NOMO-1 treated with DMSO at 0.1 percent for 48 hours (cell line): ENCODE data around the gene TULP4.
"Not testable (repeated sequence)": the region's sequence is repeated elsewhere in the genome, so short reads cannot be mapped to it uniquely, and the experiment has no call there.

Experiments
- DNase-seq: peaks from one replicate; lab custom pipeline; 2025; ENCODE audit not compliant: unreplicated experiment; lab: John Stamatoyannopoulos, UW

The TULP4 gene

DNA sequence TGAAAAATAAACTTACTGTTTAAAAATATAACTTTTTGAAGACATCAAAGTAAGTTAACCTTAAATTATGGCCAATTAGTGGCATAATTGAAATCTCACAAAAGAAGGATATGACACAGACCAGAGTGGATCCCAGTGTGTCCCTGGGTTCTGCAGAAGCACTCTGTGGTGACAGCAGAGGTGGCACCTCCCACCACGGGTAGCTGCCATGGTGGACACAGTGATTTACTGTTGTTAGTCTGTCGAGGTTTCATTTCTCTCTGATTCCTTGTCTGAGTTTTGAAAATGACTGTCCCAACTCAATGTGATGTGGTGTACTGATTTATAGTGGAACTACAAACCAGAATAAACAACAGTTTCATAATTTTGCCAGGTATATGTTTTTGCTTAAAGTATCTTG is 76.5 kb downstream of the TULP4 start:
- DNase-seq, result no peak

DNA sequence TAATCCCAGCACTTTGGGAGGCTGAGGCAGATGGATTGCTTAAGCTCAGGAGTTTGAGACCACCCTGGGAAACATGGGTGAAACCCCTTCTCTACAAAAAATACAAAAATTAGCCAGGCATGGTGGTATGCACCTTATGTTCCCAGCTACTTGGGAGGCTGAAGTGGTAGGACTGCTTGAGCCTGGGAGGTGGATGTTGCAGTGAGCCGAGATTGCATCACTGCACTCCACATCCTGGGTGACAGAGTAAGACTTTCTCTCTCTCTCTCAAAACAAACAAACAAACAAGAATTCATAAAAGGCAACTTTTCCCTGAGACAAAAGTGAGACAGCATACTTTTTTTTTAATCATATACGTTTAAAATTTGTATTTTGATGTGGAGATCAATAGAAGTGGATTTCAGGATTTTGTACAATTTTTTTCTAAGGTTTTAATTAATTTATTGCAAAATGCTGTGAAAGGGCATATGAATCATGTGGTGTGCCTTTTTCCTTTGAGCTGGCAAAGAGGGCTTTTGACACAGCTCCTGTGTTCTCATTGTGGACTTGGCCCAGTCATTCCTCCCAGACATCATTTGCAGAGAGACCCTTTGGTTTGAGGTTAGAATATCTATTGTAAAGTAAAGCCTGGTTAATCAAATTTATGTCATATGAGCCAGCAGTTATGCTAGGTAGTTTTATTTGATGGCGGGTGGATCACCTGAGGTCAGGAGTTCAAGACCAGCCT is 77.1 kb downstream of the TULP4 start:
- DNase-seq, result no peak

DNA sequence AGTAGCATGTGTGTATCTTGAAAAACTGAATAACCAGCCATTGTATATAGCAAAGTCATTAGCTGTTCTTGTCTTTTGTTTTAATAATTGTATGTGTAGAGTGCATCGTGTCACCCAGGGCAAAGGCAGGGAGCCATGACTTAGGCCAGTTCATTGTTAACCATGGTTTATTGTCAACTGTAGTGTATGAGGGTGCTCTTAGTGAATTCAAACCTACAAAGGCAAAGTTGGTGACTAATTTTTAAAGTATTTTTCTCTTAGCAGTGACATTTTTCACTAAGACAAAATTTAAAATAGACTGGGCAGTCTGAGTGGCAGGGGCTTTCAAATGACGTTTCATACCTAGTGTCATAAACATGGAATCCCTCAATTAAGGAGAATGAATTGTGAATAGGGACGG is 79.0 kb downstream of the TULP4 start:
- no peak for DNase-seq

DNA sequence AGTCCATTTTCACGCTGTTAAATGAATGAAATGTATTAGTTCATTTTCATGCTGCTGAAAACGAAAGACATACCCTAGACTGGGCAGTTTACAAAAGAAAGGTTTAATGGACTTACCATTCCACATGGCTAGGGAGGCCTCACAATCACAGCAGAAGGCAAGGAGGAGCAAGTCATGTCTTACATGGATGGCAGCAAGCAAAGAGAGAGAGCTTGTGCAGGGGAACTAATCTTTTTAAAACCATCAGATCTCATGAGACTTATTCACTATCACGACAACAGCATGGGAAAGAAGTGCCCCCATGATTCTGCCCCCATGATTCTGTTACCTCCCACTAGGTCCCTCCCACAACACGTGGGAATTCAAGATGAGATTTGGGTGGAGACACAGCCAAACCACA is 79.7 kb downstream of the TULP4 start:
- not testable (repeated sequence) for DNase-seq

DNA sequence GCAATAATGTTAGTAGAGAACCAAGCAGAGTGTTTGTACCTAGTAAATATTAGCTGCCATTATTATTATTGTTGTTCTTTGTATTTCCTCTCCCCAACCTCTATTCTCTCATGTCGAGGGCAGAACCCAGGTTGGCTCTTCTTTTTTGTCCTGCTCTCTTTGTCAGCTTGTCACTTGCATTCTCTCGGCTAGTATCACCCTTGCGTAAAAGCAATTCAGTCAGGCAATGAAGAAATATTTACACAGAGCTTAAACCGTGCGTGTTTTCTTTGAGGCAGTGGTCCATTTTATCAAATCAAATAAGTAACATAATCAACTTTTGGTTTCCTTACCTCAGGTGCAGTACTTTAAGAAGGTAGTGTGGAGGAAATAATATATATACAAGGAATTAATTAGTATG is 83.9 kb downstream of the TULP4 start:
- no peak for DNase-seq

- DNase-seq, result no peak
Measured at GRCh38 chr6:158397578-158397977, 85.3 kb downstream of the TULP4 start.

- DNase-seq, result no peak
Measured at GRCh38 chr6:158398252-158399024, 86.2 kb downstream of the TULP4 start.

GRCh38 chr6:158399040-158399700 is 86.9 kb downstream of the TULP4 start:
- DNase-seq, result no peak

GRCh38 chr6:158402184-158402583 is 89.9 kb downstream of the TULP4 start:
- DNase-seq, result no peak

GRCh38 chr6:158405321-158405831 is 93.1 kb downstream of the TULP4 start:
- not testable (repeated sequence) for DNase-seq

GRCh38 chr6:158405933-158406332 is 93.7 kb downstream of the TULP4 start:
- no peak for DNase-seq

- DNase-seq, result no peak
Measured at GRCh38 chr6:158406736-158407135, 94.5 kb downstream of the TULP4 start.

DNA sequence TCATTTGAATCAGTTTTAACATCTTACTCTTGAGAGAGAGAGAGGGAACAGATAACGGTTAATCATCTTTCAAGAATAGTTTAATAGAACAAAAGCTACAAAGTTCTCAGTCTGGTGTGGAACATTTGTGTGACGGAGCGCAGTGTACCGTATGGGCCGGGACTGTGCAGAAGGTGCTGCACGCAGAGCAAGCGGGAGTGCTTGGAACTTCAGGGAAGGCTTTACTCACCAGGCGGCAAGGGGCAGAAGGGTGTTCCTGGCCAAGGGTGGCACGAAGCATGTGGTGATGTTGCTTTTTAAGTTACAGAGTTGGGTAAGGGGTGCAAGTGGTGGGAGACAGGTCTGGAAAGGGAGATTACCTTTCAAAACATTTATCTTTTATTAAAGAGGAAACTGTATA is 95.7 kb downstream of the TULP4 start:
- no peak for DNase-seq

GRCh38 chr6:158408552-158409130 is 96.4 kb downstream of the TULP4 start:
- DNase-seq, result no peak

- DNase-seq, result peak; percentile 29
Measured at GRCh38 chr6:158409451-158409850, 97.2 kb downstream of the TULP4 start.

- no peak for DNase-seq
Measured at GRCh38 chr6:158410784-158411183, 98.5 kb downstream of the TULP4 start.

DNA sequence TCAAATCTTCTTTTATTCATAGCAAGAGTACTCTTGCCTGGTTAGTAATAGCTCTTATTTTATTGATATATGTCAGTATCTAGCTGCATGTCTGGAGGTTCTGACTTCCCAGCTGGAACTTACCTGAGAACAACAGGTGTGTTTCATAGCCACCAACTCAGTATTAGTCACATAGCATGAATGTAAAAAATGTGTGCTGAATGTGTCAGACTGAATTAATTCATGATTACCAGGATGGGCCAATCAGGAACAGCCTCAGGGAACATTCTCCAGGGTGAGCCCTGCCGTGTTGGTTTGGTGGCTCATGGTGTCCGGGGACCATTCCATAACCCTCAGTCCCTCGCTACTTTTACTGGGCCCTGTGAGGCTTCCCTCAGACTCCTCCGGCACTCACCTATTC is 99.7 kb downstream of the TULP4 start:
- DNase-seq, result no peak

- no peak for DNase-seq
Measured at GRCh38 chr6:158413028-158413427, 100.8 kb downstream of the TULP4 start.

DNA sequence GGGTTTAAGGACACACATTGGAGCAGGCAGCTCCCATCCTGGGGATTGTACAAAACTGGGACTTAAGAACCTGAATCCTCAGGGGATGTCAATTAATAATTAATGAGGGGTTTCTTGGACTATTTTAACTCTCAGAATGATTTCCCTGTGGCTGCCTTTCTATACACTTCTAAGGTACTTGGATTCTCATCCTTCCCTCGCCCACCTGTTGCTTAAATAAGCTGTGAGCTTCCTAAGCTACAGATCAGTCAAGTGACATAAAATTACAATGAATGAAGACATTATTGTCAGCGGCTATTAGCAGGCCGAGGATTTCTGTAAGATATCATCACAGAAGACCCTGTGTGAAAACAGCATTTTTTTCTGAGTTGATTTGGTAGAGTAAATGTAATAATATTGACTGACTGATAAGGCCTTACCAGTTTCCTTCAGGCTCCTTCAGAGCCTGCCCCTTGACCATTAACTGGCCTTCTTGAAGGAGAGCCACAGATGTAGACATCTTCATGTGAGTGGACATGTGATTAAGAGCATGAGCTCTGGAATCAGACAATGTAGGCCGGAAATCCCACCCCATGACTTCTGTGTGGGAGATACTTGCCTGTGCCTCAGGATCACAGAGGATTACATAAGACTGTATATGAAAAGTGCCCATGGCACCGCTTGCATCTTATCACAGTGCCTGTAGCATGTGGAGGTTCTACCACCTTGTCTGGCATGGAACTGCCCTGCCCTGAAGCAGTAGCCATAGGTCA is 101.7 kb downstream of the TULP4 start:
- no peak for DNase-seq

DNA sequence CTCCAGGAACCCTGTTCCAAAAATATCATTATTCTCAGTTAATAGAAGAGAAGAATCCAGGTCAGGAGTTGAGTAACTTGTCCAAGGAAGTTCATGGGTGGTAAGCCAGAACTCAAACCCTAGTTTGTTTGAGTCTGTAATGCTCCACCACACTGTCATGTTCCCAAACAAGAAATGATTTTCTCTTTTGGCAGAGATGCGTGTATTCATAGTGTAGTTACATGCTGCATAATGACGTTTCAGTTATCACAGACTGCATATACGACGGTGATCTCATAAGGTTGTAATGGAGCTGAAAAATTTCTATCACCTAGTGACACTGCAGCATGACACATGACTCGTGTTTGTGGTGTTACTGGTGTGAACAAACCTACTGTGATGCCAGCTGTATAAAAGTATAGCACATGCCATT is 102.6 kb downstream of the TULP4 start:
- DNase-seq, result no peak

- DNase-seq, result no peak
Measured at GRCh38 chr6:158415666-158416065, 103.4 kb downstream of the TULP4 start.
